ENCODE measurements around the gene NR2C2AP.

Gene NR2C2AP

GRCh38 chr19:19217099-19217498, 13.9 kb upstream of the NR2C2AP start:
- DNase-seq (ENCODE audit: low read depth, low spot score) = no peak

GRCh38 chr19:19215792-19216191, 12.6 kb upstream of the NR2C2AP start:
- no peak for DNase-seq (ENCODE audit: low read depth, low spot score)
- no peak overlapping the region for H3K27ac ChIP-seq

More at GRCh38 chr19:19217099-19217498, 13.9 kb upstream of the NR2C2AP start:
- H3K27ac ChIP-seq = no peak overlapping the region

- DNase-seq (ENCODE audit: low read depth, low spot score) = no peak
- no peak overlapping the region for H3K27ac ChIP-seq
These were observed 11.7 kb upstream of the NR2C2AP start for GRCh38 chr19:19214892-19215291.

DNA sequence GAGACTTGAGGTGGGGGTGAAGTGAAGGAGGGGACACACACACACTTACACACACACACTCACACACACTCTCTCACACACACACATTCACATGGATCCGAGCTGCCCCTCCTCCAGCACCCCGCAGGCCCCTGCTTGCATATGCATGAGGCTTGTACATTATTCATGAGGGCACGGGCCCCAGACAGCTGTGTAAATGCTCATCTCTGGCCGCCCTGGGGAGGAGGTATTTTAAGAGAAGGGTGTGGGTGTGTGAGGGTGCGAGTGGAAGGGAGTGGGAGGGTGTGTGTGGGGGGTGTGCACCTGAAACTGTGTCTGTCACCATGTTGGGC, 10.9 kb upstream of the NR2C2AP start:
- H3K27ac ChIP-seq = no peak overlapping the region

GRCh38 chr19:19213426-19214158, 10.4 kb upstream of the NR2C2AP start:
- DNase-seq (ENCODE audit: low read depth, low spot score) = no peak
- no peak overlapping the region for H3K27ac ChIP-seq

More for the DNA sequence above, 10.9 kb upstream of the NR2C2AP start:
- no peak for DNase-seq (ENCODE audit: low read depth, low spot score)

- no peak for DNase-seq (ENCODE audit: low read depth, low spot score)
- H3K27ac ChIP-seq = no peak overlapping the region
These were observed 9.7 kb upstream of the NR2C2AP start for GRCh38 chr19:19212916-19213315.

GRCh38 chr19:19211499-19212420, 8.5 kb upstream of the NR2C2AP start, which contains the start of gene NCAN:
Gene NCAN, plus strand, starts transcription at chr19:19211958. Its CDS starts 4,996 bp downstream, at chr19:19216954.
- no peak within 1 kb of the TSS for H3K27ac ChIP-seq
- DNase-seq (ENCODE audit: low read depth, low spot score) = no peak

- H3K27ac ChIP-seq = no peak overlapping the region
- DNase-seq (ENCODE audit: low read depth, low spot score) = no peak
These were observed 6.2 kb upstream of the NR2C2AP start for GRCh38 chr19:19209372-19209771.

- H3K27ac ChIP-seq = peak overlapping the region; percentile 45
- DNase-seq (ENCODE audit: low read depth, low spot score) = no peak
These were observed 4.7 kb upstream of the NR2C2AP start for GRCh38 chr19:19207637-19208572.

DNA sequence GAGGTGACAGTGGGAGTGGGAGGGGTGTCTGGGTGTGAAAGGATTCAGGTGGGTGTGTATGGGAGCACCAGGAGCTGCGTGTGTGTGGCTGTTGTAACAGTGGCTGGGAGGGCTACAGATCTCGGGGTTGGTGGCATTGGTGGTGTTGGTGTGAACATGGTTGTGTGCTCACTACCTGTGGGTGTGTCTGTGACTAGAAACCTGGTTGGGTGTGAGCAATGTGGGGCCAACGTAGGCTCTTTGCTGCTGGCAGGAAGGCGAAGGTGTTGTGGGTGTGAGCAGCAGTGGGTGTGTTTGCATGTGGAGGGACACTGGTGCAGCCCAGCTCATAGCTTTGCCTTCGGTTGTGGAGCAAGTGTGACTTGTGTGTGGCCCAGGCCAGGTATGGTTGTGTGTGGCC, 3.7 kb upstream of the NR2C2AP start:
- H3K27ac ChIP-seq = no peak overlapping the region
- no peak for DNase-seq (ENCODE audit: low read depth, low spot score)

DNA sequence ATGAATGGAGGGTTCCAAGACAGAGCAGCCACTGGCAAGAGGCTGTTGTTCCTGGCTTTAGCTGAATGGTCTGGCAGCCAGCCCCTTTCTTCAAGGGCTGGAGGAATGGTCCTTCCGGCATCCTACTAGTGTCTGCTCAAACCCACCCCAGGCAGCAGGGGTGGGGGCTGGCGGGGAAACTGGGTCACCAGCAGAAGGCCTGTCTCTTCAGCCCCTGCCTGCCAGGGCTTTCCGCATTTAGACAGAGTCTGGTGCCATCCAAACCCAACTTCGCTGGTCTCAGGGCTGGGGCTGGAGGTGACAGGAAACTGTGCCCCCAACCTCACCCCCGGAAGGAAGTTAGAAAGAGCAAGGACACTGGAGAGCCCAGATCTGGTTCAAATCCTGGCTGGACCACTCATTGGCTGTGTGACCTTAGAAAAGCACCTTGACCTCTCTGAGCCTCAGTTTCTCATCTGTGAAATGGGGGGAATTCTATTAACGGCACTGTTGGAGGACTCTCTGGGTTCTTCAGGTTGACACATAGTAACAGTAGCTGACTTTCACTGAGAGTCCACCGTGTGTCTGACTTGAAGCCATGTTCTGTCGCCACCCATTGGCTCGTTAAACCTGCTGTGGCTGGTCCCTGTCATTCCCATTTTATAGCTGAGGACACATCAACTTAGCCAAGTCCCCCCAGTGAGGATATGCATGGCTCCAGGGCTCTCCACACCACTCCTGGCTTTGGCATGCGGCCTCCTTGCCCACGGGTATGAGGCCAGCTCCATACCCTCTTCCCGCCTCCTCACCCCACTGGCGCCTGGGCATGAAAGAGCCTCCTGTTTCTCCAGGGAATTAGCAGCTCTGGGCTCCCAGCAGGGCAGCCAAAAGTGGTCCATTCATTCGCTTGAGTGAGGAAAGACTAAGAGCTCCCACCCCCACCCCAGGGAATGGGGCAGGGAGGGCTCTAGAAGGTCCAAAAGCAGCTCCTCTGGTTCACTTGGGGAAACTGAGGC, 2.5 kb upstream of the NR2C2AP start:
- DNase-seq (ENCODE audit: low read depth, low spot score) = no peak
- H3K27ac ChIP-seq = no peak overlapping the region

DNA sequence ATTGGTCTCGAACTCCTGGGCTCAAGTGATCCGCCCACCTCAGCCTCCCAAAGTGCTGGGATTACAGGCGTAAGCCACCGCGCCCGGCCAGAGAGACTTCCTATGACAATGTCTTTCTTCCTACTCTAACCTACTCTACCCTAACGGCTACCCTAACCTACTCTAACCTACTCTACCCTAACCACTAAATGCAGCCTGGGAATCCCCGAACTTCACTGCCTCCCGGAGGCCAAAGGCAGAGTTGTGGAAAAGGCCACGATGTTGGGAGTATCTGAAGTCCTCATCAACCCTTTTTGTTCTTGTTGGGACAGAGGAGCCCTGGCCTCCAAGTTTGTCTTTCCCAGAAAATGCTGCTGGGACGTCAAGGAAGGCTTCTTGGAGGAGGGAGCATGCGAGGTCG, 967 bp upstream of the NR2C2AP start:
- H3K27ac ChIP-seq = no peak overlapping the region
- no peak for DNase-seq (ENCODE audit: low read depth, low spot score)

- no peak for DNase-seq (ENCODE audit: low read depth, low spot score)
- H3K27ac ChIP-seq = peak overlapping the region; percentile 51
These were observed 555 bp downstream of the NR2C2AP start for GRCh38 chr19:19202707-19203011.

DNA sequence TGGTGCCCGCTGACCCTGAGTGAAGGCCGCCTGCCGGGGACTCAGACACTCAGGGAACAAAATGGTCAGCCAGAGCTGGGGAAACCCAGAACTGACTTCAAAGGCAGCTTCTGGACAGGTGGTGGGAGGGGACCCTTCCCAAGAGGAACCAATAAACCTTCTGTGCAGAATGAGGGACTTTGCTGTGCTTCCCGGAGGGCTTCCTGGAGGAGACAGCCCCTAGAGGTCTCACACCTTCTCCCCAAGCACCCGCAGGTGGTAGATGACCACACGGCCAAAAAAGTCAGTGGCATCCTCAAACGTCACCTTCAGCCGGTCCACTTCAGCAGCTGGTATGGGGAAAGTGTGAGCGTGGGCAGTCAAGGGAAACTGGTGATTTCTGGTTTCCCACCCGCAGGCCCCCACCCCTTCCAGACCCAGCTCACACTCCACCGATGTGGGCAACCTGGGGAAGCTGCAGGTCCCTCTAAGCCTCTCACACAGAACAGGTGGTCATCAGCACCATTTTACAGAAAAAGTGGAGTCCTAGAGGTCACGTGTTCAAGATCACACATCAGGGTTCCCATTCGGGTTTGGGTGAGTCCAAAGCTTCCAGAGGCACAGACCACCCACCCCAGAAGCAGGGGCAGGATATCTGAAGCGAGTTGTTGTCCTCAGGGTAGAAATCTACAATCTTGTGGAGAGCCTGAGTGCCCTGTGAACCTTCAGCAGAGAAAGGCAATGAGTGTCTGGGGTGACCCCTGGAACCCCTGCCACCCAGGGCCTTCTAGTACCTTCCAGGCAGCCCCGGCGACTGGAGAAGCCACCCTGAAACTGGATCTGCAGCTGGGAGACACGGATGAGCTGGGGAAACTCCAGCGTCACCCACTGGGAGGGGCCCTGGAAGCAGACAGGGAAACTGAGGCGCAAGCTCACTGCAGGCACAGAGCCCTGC, 1.2 kb downstream of the NR2C2AP start:
- no peak overlapping the region for H3K27ac ChIP-seq
- no peak for DNase-seq (ENCODE audit: low read depth, low spot score)

- peak overlapping the region; percentile 94 for H3K27ac ChIP-seq
- no peak for DNase-seq (ENCODE audit: low read depth, low spot score)
These were observed 9.3 kb downstream of the NR2C2AP start for GRCh38 chr19:19193926-19194325.

- H3K27ac ChIP-seq = peak overlapping the region; percentile 94
- DNase-seq (ENCODE audit: low read depth, low spot score) = no peak
These were observed 10.2 kb downstream of the NR2C2AP start for GRCh38 chr19:19192910-19193423.

- peak; percentile 85 for DNase-seq (ENCODE audit: low read depth, low spot score)
- peak within 1 kb of the TSS; percentile 94 for H3K27ac ChIP-seq
These were observed 10.9 kb downstream of the NR2C2AP start, which contains the start of the genes BORCS8 and RFXANK for GRCh38 chr19:19192078-19192882. Gene BORCS8, minus strand, starts transcription at chr19:19192152. Its CDS starts 35 bp downstream, at chr19:19192117. Gene RFXANK, plus strand, starts transcription at chr19:19192258. Its CDS starts 1,689 bp downstream, at chr19:19193947.

Data from epithelial cell of prostate (primary cell).